Esophagus squamous epithelium (tissue), 5 donors: Measurements from ENCODE around the gene AKR1B15. TPM values are rescaled to one million over a fixed set of nuclear protein-coding genes. Genes with fewer than 3 reads are reported as not detected.

Experiments used
- DNase-seq: peaks from one replicate; lab custom pipeline; 2025; lab: John Stamatoyannopoulos, UW
- H3K27ac ChIP-seq, 4 donors: fragments of 200-600 bp; sonication (generic); one replicate each; pipeline ENCODE4 v1.5.1; 2016 to 2019; ENCODE audit warnings: mild to moderate bottlenecking in 1 of 4
- H3K27me3 ChIP-seq, 4 donors: fragments of 200-600 bp; sonication (generic); 1 replicate in 3 of 4; 2 replicates in 1 of 4; pipeline versions ENCODE4 v1.5.1 to v1.6.0; 2017 to 2021; ENCODE audit warnings: antibody characterized with exemption in 1 of 4
- H3K36me3 ChIP-seq, 3 donors: fragments of 200-600 bp; sonication (generic); one replicate each; pipeline ENCODE4 v1.5.1; 2016 to 2019
- H3K4me1 ChIP-seq, 3 donors: fragments of 200-600 bp; sonication (generic); one replicate each; pipeline ENCODE4 v1.5.1; 2017 to 2019
- H3K4me3 ChIP-seq, 4 donors: fragments of 200-600 bp; sonication (generic); 1 replicate in 3 of 4; 2 replicates in 1 of 4; pipeline ENCODE4 v1.5.1; 2016 to 2019; ENCODE audit warnings: mild to moderate bottlenecking in 2 of 4, moderate library complexity in 1 of 4
- H3K9me3 ChIP-seq, 3 donors: fragments of 200-600 bp; sonication (generic); one replicate each; pipeline ENCODE4 v1.5.1; 2016 to 2019
- POLR2A ChIP-seq, 4 donors: fragments of 450-650 bp; IDR thresholded peaks; one replicate each; pipeline ENCODE4 v1.6.1; 2017; ENCODE audit warnings: antibody characterized with exemption in 4 of 4, mild to moderate bottlenecking in 4 of 4, moderate library complexity in 3 of 4
- WGBS, 2 donors: methylation state at CpG; one replicate each; pipeline ENCODE4 v1.1.5; 2018; 5-methylcytosine and 5-hydroxymethylcytosine counted together
- intact Hi-C: fragments of 100-400 bp; cut with DNase I; formaldehyde crosslinking; loops from one replicate; pipeline ENCODE4 v1.15.0; 2022
- total RNA-seq, 4 donors: library from RNA; depleted of rRNA; stranded (reverse); fragments of >200 nt; gene quantifications; one replicate each; pipeline ENCODE4 v1.1.0, GENCODE V29; 2016
- TF ChIP-seq, protein P1 (sequence below), 6 experiments: fragments of 450-650 bp in 4 of 6; fragments of 200-600 bp in 2 of 6; sonication (generic) in 2 of 6; IDR thresholded peaks; one replicate each; pipeline ENCODE4 v1.5.1; 2016 to 2019; ENCODE audit warnings: antibody characterized with exemption in 6 of 6, mild to moderate bottlenecking in 4 of 6, moderate library complexity in 4 of 6
- donor health status: DM: yes; HTN: yes; CAD: no.

The AKR1B15 gene
- total RNA-seq, 4 donors from 2014 or later = 0.57 to 6.8 (median 4.7) TPM

DNA sequence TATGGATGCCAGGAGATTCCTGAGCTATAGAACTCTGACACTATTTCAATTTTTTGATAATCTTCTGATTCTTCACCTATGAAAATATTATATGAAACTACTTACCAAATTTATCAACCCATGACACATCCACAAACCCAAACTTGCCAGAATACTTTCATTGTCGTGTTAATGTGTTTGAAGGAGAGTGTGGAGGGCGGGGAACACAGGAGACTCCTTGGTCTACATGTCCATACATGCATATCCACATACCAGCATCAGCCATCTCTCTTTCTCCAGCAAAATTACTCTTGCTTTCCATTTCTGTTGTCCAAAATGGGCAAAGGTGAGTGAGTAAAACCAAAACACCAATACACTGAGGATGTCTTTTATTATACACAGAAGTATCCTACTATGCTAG is 74.3 kb downstream of the AKR1B15 start:
- WGBS, 2 donors = 24 to 51% methylated on average over 2 of the region's 2 CpGs
- no peak overlapping the region for H3K27ac ChIP-seq
- peaks cover 4 to 27% (median 11%) of the 10 kb centered on the region in 3 donors for H3K4me1 ChIP-seq
- H3K9me3 ChIP-seq = no peaks in the 10 kb centered on the region
- H3K4me3 ChIP-seq = no peak overlapping the region
- H3K36me3 ChIP-seq = no peaks in the 10 kb centered on the region
- peaks cover 0 to 17% (median 2%) of the 10 kb centered on the region in 4 donors for H3K27me3 ChIP-seq
- intact Hi-C loops = no loop called here
- TF ChIP-seq, protein P1, sequence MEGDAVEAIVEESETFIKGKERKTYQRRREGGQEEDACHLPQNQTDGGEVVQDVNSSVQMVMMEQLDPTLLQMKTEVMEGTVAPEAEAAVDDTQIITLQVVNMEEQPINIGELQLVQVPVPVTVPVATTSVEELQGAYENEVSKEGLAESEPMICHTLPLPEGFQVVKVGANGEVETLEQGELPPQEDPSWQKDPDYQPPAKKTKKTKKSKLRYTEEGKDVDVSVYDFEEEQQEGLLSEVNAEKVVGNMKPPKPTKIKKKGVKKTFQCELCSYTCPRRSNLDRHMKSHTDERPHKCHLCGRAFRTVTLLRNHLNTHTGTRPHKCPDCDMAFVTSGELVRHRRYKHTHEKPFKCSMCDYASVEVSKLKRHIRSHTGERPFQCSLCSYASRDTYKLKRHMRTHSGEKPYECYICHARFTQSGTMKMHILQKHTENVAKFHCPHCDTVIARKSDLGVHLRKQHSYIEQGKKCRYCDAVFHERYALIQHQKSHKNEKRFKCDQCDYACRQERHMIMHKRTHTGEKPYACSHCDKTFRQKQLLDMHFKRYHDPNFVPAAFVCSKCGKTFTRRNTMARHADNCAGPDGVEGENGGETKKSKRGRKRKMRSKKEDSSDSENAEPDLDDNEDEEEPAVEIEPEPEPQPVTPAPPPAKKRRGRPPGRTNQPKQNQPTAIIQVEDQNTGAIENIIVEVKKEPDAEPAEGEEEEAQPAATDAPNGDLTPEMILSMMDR (IDR thresholded peaks at IDR 0.05) = no peak
- no peak for TF ChIP-seq POLR2A (IDR thresholded peaks at IDR 0.05)
- no peak for DNase-seq

DNA sequence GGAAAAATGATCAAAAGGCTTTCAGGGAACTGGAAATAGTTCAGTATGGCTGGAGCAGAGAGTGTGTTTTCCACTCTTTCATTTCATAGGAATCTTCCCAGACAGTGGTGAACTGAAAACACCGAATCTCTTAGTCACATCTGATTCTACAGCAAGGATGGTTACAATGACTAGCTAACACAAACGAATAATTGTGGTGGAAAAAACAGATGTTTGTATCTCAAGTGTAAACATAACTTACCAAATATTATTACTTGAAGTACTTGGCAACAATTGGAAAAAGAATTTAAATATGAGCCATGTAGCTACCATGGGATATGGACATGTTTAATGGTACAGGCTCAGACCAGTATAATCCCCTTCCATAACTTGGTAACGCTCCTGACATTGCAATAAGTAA is 76.6 kb downstream of the AKR1B15 start:
- intact Hi-C loops = no loop called here
- no peak overlapping the region for H3K4me3 ChIP-seq
- H3K27me3 ChIP-seq = peaks cover 0 to 17% (median 2%) of the 10 kb centered on the region in 4 donors
- TF ChIP-seq, protein P1 (IDR thresholded peaks at IDR 0.05) = no peak
- TF ChIP-seq POLR2A (IDR thresholded peaks at IDR 0.05) = no peak
- no peaks in the 10 kb centered on the region for H3K36me3 ChIP-seq
- no peak for DNase-seq
- 29 to 38% methylated on average over 3 of the region's 3 CpGs for WGBS, 2 donors
- peaks cover 0 to 11% (median 6%) of the 10 kb centered on the region in 3 donors for H3K4me1 ChIP-seq
- no peak overlapping the region for H3K27ac ChIP-seq
- no peaks in the 10 kb centered on the region for H3K9me3 ChIP-seq

DNA sequence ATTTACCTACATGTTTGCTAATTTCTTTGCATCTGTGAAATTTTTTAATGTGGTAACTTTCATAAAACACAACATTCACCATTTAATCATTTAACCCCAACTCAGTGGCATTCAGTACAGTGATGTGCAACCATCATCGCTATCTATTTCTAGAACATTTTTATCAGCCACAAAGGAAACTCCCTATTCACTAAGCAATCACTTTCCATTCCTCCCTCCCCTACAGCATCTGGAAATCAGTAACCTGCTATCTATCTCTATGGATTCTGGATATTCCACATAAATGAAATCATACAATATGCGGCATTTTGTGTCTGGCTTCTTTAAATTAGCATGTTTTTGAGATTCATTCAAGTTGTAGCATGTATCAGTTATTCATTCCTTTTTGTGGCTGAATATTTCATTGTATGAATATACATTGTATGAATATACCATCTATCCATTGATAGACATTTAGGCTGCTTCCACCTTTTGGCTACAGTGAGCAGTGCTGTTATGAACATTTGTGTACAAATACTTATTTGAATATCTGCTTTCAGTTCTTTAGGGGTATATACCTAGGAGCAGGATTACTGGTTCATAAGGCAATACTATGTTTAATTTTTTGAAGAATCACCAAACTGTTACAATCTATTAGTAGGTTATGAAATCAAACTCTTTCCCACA is 78.3 kb downstream of the AKR1B15 start:
- Histone ChIP-seq H3K27ac (no peak overlapping the region), H3K36me3 (no peaks in the 10 kb centered on the region), H3K9me3 (no peaks in the 10 kb centered on the region), H3K4me1 (peaks cover 0 to 11% (median 6%) of the 10 kb centered on the region in 3 donors), H3K27me3 (peaks cover 0 to 17% (median 0%) of the 10 kb centered on the region in 4 donors), H3K4me3 (no peak overlapping the region)
- 59 to 76% methylated on average over 2 of the region's 2 CpGs for WGBS, 2 donors
- TF ChIP-seq POLR2A (IDR thresholded peaks at IDR 0.05) = no peak
- TF ChIP-seq, protein P1 (IDR thresholded peaks at IDR 0.05) = no peak
- DNase-seq = no peak
- intact Hi-C loops = no loop called here

DNA sequence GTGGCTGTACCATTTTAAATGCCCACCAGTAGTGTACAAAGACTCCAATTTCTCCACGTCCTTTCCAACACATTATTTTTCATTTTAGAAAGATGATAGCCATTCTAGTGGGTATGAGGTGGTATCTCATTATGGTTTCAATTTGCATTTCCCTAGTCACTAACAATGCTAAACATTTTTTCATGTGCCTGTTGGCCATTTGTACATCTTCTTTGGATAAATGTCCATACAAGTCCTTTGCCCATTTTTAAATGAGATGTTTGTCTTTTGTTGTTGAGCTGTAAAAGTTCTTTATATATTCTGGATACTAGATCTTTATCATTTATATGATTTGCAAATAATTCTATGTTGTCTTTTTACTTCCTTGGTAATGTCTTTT is 78.9 kb downstream of the AKR1B15 start:
- peaks cover 0 to 17% (median 0%) of the 10 kb centered on the region in 4 donors for H3K27me3 ChIP-seq
- intact Hi-C loops = no loop called here
- TF ChIP-seq, protein P1 (IDR thresholded peaks at IDR 0.05) = no peak
- no peak for TF ChIP-seq POLR2A (IDR thresholded peaks at IDR 0.05)
- no peak overlapping the region for H3K4me3 ChIP-seq
- no peak overlapping the region for H3K27ac ChIP-seq
- H3K9me3 ChIP-seq = no peaks in the 10 kb centered on the region
- no peaks in the 10 kb centered on the region for H3K36me3 ChIP-seq
- DNase-seq = no peak
- WGBS, 2 donors = 0% methylated on average over 1 of the region's 1 CpG
- peaks cover 0 to 9% (median 6%) of the 10 kb centered on the region in 3 donors for H3K4me1 ChIP-seq

DNA sequence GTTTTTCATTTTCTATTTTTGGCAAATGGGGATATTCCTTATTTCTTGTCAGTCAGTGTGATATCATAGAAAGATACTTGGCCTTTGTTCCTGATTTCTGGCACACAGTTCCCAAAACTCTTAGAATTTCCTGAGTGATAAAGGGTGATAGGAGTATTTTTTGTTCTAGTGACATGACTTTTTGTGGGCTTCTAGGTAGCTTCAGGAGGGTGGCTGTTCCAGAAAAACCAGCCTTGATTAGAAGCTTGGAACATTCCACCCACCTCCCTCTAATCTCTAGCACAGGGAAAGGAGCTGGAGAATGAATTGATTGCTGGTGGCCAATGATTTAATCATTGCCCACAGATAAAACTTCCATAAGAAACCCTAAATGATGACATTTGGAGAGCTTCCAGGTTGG is 80.5 kb downstream of the AKR1B15 start:
- no peaks in the 10 kb centered on the region for H3K4me1 ChIP-seq
- intact Hi-C loops = no loop called here

More for the DNA sequence above, 80.5 kb downstream of the AKR1B15 start:
- H3K9me3 ChIP-seq = no peaks in the 10 kb centered on the region
- TF ChIP-seq, protein P1 (IDR thresholded peaks at IDR 0.05) = no peak
- TF ChIP-seq POLR2A (IDR thresholded peaks at IDR 0.05) = no peak
- H3K27me3 ChIP-seq = peaks cover 0 to 14% (median 0%) of the 10 kb centered on the region in 4 donors
- H3K27ac ChIP-seq = no peak overlapping the region
- no peak overlapping the region for H3K4me3 ChIP-seq
- no peak for DNase-seq
- no peaks in the 10 kb centered on the region for H3K36me3 ChIP-seq

Other genes starting within 250 kb of the AKR1B15 start
- gene SLC35B4, start 232.2 kb upstream of the AKR1B15 start, total RNA-seq = 1 to 10 TPM; 3.7 to 8.6 (median 7.0) TPM
- gene AKR1B1, start 90.0 kb upstream of the AKR1B15 start, total RNA-seq = 10 to 100 TPM; 17.8 to 47.5 (median 31.0) TPM
- 100 to 1,000 TPM; 140 to 967 (median 908) TPM for gene AKR1B10, start 21.5 kb upstream of the AKR1B15 start, total RNA-seq
- 10 to 100 TPM in 2 of 4 donors, 1 to 10 TPM in 2; 4.4 to 16.8 (median 11.3) TPM for gene BPGM, start 97.7 kb downstream of the AKR1B15 start, total RNA-seq
- 100 to 1,000 TPM in 2 of 4 donors, 10 to 100 TPM in 2; 32.3 to 462 (median 98.4) TPM for gene CALD1, start 230.5 kb downstream of the AKR1B15 start, total RNA-seq